ENCODE data around the gene TNK2. TPM values are rescaled to one million over a fixed set of nuclear protein-coding genes. Genes with fewer than 3 reads are reported as not detected.

Gene TNK2
- total RNA-seq (2022; extraction: Qiagen RNA extraction) = 20.8 to 33.3 TPM (median 30.1 TPM) in 5 replicates

GRCh38 chr3:195907934-195908693 lies at the start of gene TNK2:
TSS of gene TNK2 (minus strand) at chr3:195908551. CDS start at chr3:195888588, 19,963 bp downstream.

Other genes starting within 250 kb of the TNK2 start
- 0.08 to 1.2 TPM (median 0.74 TPM) in 5 replicates for gene MUC20, start 187.6 kb downstream of the TNK2 start, total RNA-seq (2022; extraction: Qiagen RNA extraction)
- 0.02 to 0.08 TPM (median 0.05 TPM) in 4 of 5 replicates, not detected in the other for gene MUC4, start 96.6 kb downstream of the TNK2 start, total RNA-seq (2022; extraction: Qiagen RNA extraction)
- gene TFRC, start 173.5 kb upstream of the TNK2 start, total RNA-seq (2022; extraction: Qiagen RNA extraction) = 82.1 to 111 TPM (median 93.7 TPM) in 5 replicates

Measured in A549 treated with dexamethasone at 1 μM for 4 hours (cell line).